ENCODE measurements around the gene FCER1A.

DNA sequence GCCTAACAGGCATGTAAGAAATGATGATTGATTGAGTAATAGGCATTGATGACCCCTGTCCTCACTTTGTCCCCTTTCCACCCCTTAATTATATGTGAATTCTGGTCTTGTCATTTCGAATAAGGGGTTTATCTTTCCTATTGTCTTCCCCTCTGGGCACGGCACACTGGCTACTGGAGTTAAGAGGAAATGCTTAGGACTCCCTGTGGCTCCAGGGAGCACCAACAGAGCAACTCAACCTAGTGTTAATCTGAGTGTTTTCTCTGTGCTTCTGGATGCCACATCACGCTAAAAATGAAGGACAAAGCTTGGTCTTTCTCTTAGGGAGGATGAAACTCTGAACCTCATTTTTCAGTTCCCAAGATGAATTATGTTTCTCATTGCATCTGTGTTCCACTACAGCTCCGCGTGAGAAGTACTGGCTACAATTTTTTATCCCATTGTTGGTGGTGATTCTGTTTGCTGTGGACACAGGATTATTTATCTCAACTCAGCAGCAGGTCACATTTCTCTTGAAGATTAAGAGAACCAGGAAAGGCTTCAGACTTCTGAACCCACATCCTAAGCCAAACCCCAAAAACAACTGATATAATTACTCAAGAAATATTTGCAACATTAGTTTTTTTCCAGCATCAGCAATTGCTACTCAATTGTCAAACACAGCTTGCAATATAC lies 5.3 kb downstream of the FCER1A start:
- TF ChIP-seq, protein P1, sequence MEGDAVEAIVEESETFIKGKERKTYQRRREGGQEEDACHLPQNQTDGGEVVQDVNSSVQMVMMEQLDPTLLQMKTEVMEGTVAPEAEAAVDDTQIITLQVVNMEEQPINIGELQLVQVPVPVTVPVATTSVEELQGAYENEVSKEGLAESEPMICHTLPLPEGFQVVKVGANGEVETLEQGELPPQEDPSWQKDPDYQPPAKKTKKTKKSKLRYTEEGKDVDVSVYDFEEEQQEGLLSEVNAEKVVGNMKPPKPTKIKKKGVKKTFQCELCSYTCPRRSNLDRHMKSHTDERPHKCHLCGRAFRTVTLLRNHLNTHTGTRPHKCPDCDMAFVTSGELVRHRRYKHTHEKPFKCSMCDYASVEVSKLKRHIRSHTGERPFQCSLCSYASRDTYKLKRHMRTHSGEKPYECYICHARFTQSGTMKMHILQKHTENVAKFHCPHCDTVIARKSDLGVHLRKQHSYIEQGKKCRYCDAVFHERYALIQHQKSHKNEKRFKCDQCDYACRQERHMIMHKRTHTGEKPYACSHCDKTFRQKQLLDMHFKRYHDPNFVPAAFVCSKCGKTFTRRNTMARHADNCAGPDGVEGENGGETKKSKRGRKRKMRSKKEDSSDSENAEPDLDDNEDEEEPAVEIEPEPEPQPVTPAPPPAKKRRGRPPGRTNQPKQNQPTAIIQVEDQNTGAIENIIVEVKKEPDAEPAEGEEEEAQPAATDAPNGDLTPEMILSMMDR (conservative IDR thresholded peaks at IDR 0.05), result no peak
- no peak for TF ChIP-seq EZH2 (IDR thresholded peaks at IDR 0.05; ENCODE audit: low read depth)
